Panc1 (cell line): ENCODE data around the gene TRIO. TPM values are rescaled to one million over a fixed set of nuclear protein-coding genes. Genes with fewer than 3 reads are reported as not detected.

Experiments
- ATAC-seq: fragments of 200-7000 bp; cut with Tn5 transposase; 2 replicates; pipeline ENCODE4 v1.9.1; 2020; ENCODE audit warnings: mild to moderate bottlenecking, moderate library complexity
- BruUV-seq: library from RNA; stranded (reverse); fragments of 400-500 nt; replicated peaks from 2 replicates; lab custom pipeline; 2021; lab: Mats Ljungman, UMichigan
- CTCF ChIA-PET: fragments of 300-600 bp; sonication (Branson Sonifier 250); formaldehyde crosslinking; loops from one replicate; lab custom pipeline; 2022; ENCODE audit warnings: antibody characterized with exemption; lab: Charles Lee
- POLR2A ChIA-PET: fragments of 300-600 bp; sonication (Branson Sonifier 250); formaldehyde crosslinking; loops from one replicate; lab custom pipeline; 2022; ENCODE audit warnings: antibody characterized with exemption; lab: Charles Lee
- DNase-seq: peaks from one replicate; pipeline ENCODE4 v3.0.0-alpha.2; 2010; ENCODE audit warnings: low read depth, low spot score
- H3K27ac ChIP-seq: 2 replicates; pipeline ENCODE4 v1.5.1; 2011; ENCODE audit warnings: mild to moderate bottlenecking, low read length, inconsistent platforms
- H3K27me3 ChIP-seq: fragments of 200-500 bp; sonication (Bioruptor generic); 2 replicates; pipeline ENCODE4 v1.6.0; 2014; ENCODE audit warnings: low read length, inconsistent platforms; ENCODE audit not compliant: control insufficient read depth, insufficient read depth
- H3K36me3 ChIP-seq: fragments of 200-500 bp; sonication (Bioruptor generic); 2 replicates; pipeline ENCODE4 v1.5.1; 2014; ENCODE audit warnings: inconsistent platforms, mild to moderate bottlenecking, low read length, moderate library complexity; ENCODE audit not compliant: control insufficient read depth, insufficient read depth
- H3K4me1 ChIP-seq: 2 replicates; pipeline ENCODE4 v1.5.1; 2011; ENCODE audit warnings: inconsistent platforms, mild to moderate bottlenecking, low read length, moderate library complexity; ENCODE audit not compliant: control insufficient read depth, insufficient read depth
- H3K4me3 ChIP-seq, 2 experiments: 2 replicates each; pipeline ENCODE4 v1.5.1; 2011 to 2012; ENCODE audit warnings: low read depth in 2 of 2, low read length in 2 of 2, mild to moderate bottlenecking in 2 of 2, inconsistent platforms in 1 of 2, moderate library complexity in 1 of 2
- H3K9me3 ChIP-seq: fragments of 200-500 bp; sonication (Bioruptor generic); 2 replicates; pipeline ENCODE4 v1.5.1; 2014; ENCODE audit warnings: low read depth, mild to moderate bottlenecking, inconsistent platforms, low read length, moderate library complexity; ENCODE audit not compliant: control insufficient read depth, insufficient read depth
- CTCF ChIP-seq: fragments of 450-650 bp; IDR thresholded peaks from 2 replicates; pipeline ENCODE4 v1.5.1; 2017; ENCODE audit warnings: mild to moderate bottlenecking
- POLR2AphosphoS5 ChIP-seq: IDR thresholded peaks from 2 replicates; pipeline ENCODE4 v1.6.1; 2012; ENCODE audit warnings: mild to moderate bottlenecking, low read depth, low read length, moderate library complexity
- REST ChIP-seq, 2 experiments: IDR thresholded peaks; 2 replicates each; pipeline ENCODE4 v1.6.1; 2011 to 2012; ENCODE audit warnings: low read depth in 2 of 2, control low read depth in 1 of 2, low read length in 1 of 2, mild to moderate bottlenecking in 1 of 2, moderate library complexity in 1 of 2; ENCODE audit not compliant: insufficient read depth in 1 of 2
- SIN3A ChIP-seq: IDR thresholded peaks from 2 replicates; pipeline ENCODE4 v1.6.1; 2012; ENCODE audit warnings: low read depth, mild to moderate bottlenecking, low read length, moderate library complexity, borderline replicate concordance; ENCODE audit not compliant: insufficient read depth
- TCF7L2 ChIP-seq: IDR thresholded peaks from 2 replicates; pipeline ENCODE4 v1.6.1; 2011; ENCODE audit warnings: mild to moderate bottlenecking, low read depth, low read length, inconsistent platforms
- in situ Hi-C: cut with HindIII; loops from 2 replicates; pipeline ENCODE4 v1.10.0; 2016; ENCODE audit warnings: low sequenced_read_pairs, low pct_unique_long_range_greater_than_20kb
- intact Hi-C: fragments of 100-400 bp; cut with micrococcal nuclease; formaldehyde crosslinking; loops from one replicate; pipeline ENCODE4 v1.10.0; 2022; ENCODE audit not compliant: unreplicated experiment
- total RNA-seq: library from RNA; stranded (reverse); gene quantifications from one replicate; pipeline ENCODE4 v1.2.1, GENCODE V29; 2021; ENCODE audit not compliant: unreplicated experiment

The TRIO gene
- total RNA-seq, 1 experiment from 2014 or later, result 349 TPM

GRCh38 chr5:14131855-14132503 lies 11.2 kb upstream of the TRIO start:
- H3K27ac ChIP-seq, result no peak overlapping the region
- intact Hi-C loops, result no loop called here

GRCh38 chr5:14133394-14133793 lies 9.7 kb upstream of the TRIO start:
- no peak for ATAC-seq
- H3K27me3 ChIP-seq, result no peaks in the 10 kb centered on the region
- CTCF ChIA-PET, result no interaction called here
- in situ Hi-C loops (no loop called here), intact Hi-C loops (no loop called here)
- H3K4me1 ChIP-seq, result peaks cover 2% of the 10 kb centered on the region; the same call in 1 of the 2 replicates
- DNase-seq, result no peak
- H3K36me3 ChIP-seq, result no peaks in the 10 kb centered on the region
- POLR2A ChIA-PET, result no interaction called here
- TF ChIP-seq CTCF (no peak), SIN3A (no peak), REST (IDR thresholded peaks at IDR 0.05; ENCODE audit: insufficient read depth in 1 of 2, low read depth in 2 of 2, low read length in 1 of 2) (no peak), TCF7L2 (no peak), POLR2AphosphoS5 (no peak)
- H3K27ac ChIP-seq, result no peak overlapping the region
- BruUV-seq, result no TSS peak
- H3K9me3 ChIP-seq, result no peaks in the 10 kb centered on the region
- no peak overlapping the region for H3K4me3 ChIP-seq

More at GRCh38 chr5:14131855-14132503, 11.2 kb upstream of the TRIO start:
- no TSS peak for BruUV-seq
- peaks cover 2% of the 10 kb centered on the region; the same call in 1 of the 2 replicates for H3K4me1 ChIP-seq
- in situ Hi-C loops, result no loop called here
- H3K36me3 ChIP-seq, result no peaks in the 10 kb centered on the region
- ChIA-PET CTCF (no interaction called here), POLR2A (interaction anchor here (0.5 to 0.6 kb wide), 3 partner anchors 13 to 208 kb away, joined by 3 to 5 read pairs (median 3); no protein-coding TSS in a partner anchor)
- H3K4me3 ChIP-seq, result no peak overlapping the region
- H3K27me3 ChIP-seq, result no peaks in the 10 kb centered on the region
- ATAC-seq (peak; percentile 35), DNase-seq (no peak)
- no peaks in the 10 kb centered on the region for H3K9me3 ChIP-seq
- TF ChIP-seq REST (IDR thresholded peaks at IDR 0.05; ENCODE audit: insufficient read depth in 1 of 2, low read depth in 2 of 2, low read length in 1 of 2) (no peak), SIN3A (no peak)
